SK-N-SH (cell line): ENCODE data around the gene ZNF746.

ENCODE experiments used
- CTCF ChIP-seq: fragments of 200-600 bp; sonication (generic); IDR thresholded peaks from 2 replicates; pipeline ENCODE4 v1.6.1; 2017; ENCODE audit warnings: antibody characterized with exemption, mild to moderate bottlenecking, moderate library complexity
- EP300 ChIP-seq, 2 experiments: IDR thresholded peaks; 2 replicates each; pipeline versions ENCODE4 v1.4.0 to v1.6.1; 2012; ENCODE audit warnings: borderline replicate concordance in 1 of 2, low read depth in 1 of 2, low read length in 1 of 2
- EZH2phosphoT487 ChIP-seq: fragments of 200-600 bp; sonication (generic); IDR thresholded peaks from 2 replicates; pipeline ENCODE4 v1.6.1; 2017; ENCODE audit warnings: low read depth, mixed run types, mild to moderate bottlenecking, antibody characterized with exemption, moderate library complexity, borderline replicate concordance
- MEF2A ChIP-seq: IDR thresholded peaks from 2 replicates; pipeline ENCODE4 v1.4.0; 2012; ENCODE audit warnings: low read depth, borderline replicate concordance
- POLR2AphosphoS5 ChIP-seq: IDR thresholded peaks from 2 replicates; pipeline ENCODE4 v1.6.1; 2012; ENCODE audit warnings: low read depth, low read length
- RAD21 ChIP-seq: IDR thresholded peaks from 2 replicates; pipeline ENCODE4 v1.6.1; 2012; ENCODE audit warnings: mild to moderate bottlenecking, low read length
- RCOR1 ChIP-seq: fragments of 150-350 bp; IDR thresholded peaks from 2 replicates; pipeline ENCODE4 v1.6.1; 2017; ENCODE audit warnings: antibody characterized with exemption, low read length
- TAF1 ChIP-seq: IDR thresholded peaks from 2 replicates; pipeline ENCODE4 v1.6.1; 2012; ENCODE audit warnings: low read depth, mild to moderate bottlenecking, low read length, moderate library complexity, borderline replicate concordance
- TCF12 ChIP-seq: IDR thresholded peaks from 2 replicates; pipeline ENCODE4 v1.4.0; 2012

GRCh38 chr7:149436358-149436757 lies 61.3 kb downstream of the ZNF746 start:
- TF ChIP-seq CTCF (no peak), TCF12 (no peak), EP300 (IDR thresholded peaks at IDR 0.05; ENCODE audit: borderline replicate concordance in 1 of 2, low read depth in 1 of 2, low read length in 1 of 2) (no peak), POLR2AphosphoS5 (no peak), MEF2A (no peak), EZH2phosphoT487 (no peak), TAF1 (no peak), RCOR1 (no peak), RAD21 (no peak)
